LNCAP (cell line): Measurements from ENCODE around the gene CTNNA1.

Experiments
- CTCF ChIP-seq: fragments of 450-650 bp; IDR thresholded peaks from 2 replicates; pipeline ENCODE4 v1.5.1; 2017; ENCODE audit warnings: mild to moderate bottlenecking

CTNNA1 gene

GRCh38 chr5:138803285-138803684 lies 50.1 kb downstream of the CTNNA1 start:
- TF ChIP-seq CTCF: no peak

GRCh38 chr5:138803935-138804334 lies 50.7 kb downstream of the CTNNA1 start:
- TF ChIP-seq CTCF: no peak

GRCh38 chr5:138805096-138805495 lies 51.9 kb downstream of the CTNNA1 start:
- no peak for TF ChIP-seq CTCF

- no peak for TF ChIP-seq CTCF
Observed at GRCh38 chr5:138807182-138807581, 54.0 kb downstream of the CTNNA1 start.

- no peak for TF ChIP-seq CTCF
Observed at GRCh38 chr5:138809391-138809790, 56.2 kb downstream of the CTNNA1 start.

GRCh38 chr5:138815529-138815928 lies 62.3 kb downstream of the CTNNA1 start:
- TF ChIP-seq CTCF: no peak

- TF ChIP-seq CTCF: no peak
Observed at GRCh38 chr5:138817241-138817640, 64.0 kb downstream of the CTNNA1 start.

GRCh38 chr5:138819081-138819480 lies 65.9 kb downstream of the CTNNA1 start:
- no peak for TF ChIP-seq CTCF
